Fibroblast of pulmonary artery (primary cell): ENCODE results near the gene CYP3A5.
A peak's percentile ranks its signal among the peaks of the same experiment; 100 is the strongest.
"Not testable (repeated sequence)": the region's sequence is repeated elsewhere in the genome, so short reads cannot be mapped to it uniquely, and the experiment has no call there.

Source experiments
- DNase-seq: peaks from one replicate; pipeline ENCODE4 v3.0.0-alpha.2; 2010; ENCODE audit warnings: low read depth
- H3K4me3 ChIP-seq: replicated peaks from 2 replicates; pipeline ENCODE4 v1.5.1; 2011; ENCODE audit warnings: low read depth, mild to moderate bottlenecking, control low read depth, low read length, moderate library complexity
- TF ChIP-seq, protein P1 (sequence below): IDR thresholded peaks from 2 replicates; pipeline ENCODE4 v1.5.1; 2011; ENCODE audit warnings: mild to moderate bottlenecking, control low read depth, low read length, inconsistent platforms; ENCODE audit errors: missing control alignments

Gene CYP3A5

DNA sequence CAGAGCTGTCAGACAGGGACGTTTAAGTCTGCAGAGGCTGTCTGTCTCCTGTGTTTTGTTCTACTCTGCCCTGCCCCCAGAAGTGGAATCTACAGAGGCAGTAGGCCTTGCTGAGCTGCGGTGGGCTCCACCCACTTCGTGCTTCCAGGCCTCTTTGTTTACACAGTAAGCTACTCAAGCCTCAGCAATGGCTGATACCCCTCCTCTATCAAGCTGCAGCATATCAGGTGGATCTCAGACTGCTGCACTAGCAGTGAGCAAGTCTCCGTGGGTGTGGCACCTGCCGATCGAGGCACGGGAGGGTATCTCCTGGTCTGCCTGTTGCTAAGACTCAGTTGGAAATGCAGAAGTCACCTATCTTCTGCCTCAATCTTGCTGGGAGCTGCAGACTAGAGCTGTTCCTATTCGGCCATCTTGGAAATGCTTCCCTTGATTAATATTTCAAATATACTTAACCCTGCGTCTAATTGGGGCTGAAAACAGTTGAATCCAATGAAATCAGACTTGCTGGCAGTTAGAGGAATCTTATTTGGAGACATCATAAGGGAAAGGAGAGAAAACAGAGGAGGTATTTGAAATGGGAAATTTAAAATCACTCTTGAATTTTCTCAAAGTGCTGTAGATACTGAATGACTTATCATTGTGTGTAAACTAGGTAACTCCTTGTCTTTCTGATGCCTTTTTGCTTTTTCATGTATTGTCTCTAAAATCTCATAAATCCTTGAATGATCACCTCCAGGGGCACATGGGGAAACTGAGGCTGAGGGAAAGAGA lies 13.8 kb upstream of the CYP3A5 start:
- H3K4me3 ChIP-seq: no peak overlapping the region
- DNase-seq: no peak
- TF ChIP-seq, protein P1, sequence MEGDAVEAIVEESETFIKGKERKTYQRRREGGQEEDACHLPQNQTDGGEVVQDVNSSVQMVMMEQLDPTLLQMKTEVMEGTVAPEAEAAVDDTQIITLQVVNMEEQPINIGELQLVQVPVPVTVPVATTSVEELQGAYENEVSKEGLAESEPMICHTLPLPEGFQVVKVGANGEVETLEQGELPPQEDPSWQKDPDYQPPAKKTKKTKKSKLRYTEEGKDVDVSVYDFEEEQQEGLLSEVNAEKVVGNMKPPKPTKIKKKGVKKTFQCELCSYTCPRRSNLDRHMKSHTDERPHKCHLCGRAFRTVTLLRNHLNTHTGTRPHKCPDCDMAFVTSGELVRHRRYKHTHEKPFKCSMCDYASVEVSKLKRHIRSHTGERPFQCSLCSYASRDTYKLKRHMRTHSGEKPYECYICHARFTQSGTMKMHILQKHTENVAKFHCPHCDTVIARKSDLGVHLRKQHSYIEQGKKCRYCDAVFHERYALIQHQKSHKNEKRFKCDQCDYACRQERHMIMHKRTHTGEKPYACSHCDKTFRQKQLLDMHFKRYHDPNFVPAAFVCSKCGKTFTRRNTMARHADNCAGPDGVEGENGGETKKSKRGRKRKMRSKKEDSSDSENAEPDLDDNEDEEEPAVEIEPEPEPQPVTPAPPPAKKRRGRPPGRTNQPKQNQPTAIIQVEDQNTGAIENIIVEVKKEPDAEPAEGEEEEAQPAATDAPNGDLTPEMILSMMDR: no peak

DNA sequence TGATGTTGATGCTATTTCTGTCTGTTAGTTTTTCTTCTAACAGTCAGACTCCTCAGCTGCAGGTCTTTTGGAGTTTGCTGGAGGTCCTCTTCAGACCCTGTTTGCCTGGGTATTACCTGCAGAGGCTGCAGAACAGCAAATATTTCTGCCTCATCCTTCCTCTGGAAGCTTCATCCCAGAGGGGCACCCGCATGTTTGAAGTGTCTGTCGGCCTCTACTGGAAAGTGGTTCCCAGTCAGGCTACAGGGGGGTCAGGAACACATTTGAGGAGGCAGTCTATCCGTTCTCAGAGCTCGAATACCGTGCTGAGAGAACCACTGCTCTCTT lies 13.3 kb upstream of the CYP3A5 start:
- TF ChIP-seq, protein P1: no peak
- no peak overlapping the region for H3K4me3 ChIP-seq
- no peak for DNase-seq

DNA sequence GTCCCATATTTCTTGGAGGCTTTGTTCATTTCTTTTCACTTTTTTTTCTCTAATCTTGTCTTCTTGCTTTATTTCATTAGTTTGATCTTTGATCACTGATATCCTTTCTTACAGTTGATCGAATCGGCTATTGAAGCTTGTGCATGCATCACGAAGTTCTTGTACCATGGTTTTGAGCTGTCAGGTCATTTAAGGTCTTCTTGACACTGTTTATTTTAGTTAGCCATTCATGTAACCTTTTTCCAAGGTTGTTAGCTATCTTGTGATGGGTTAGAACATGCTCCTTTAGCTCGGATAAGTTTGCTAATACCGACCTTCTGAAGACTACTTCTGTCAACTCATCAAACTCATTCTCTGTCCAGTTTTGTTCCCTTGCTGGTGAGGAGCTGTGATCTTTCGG lies 12.8 kb upstream of the CYP3A5 start:
- not testable (repeated sequence) for DNase-seq, H3K4me3 ChIP-seq

DNA sequence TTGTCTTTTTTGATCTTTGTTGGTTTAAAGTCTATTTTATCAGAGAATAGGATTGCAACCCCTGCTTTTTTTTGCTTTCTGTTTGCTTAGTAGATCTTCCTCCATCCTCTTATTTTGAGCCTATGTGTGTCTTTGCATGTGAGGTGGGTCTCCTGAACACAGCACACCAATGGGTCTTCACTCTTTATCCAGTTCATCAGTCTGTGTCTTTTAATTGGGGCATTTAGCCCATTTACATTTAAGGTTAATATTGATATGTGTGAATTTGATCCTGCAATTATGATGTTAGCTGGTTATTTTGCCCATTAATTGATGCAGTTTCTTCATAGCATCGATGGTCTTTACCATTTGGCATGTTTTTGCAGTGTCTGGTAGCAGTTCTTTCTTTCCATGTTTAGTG lies 11.9 kb upstream of the CYP3A5 start:
- DNase-seq, H3K4me3 ChIP-seq: not testable (repeated sequence)

DNA sequence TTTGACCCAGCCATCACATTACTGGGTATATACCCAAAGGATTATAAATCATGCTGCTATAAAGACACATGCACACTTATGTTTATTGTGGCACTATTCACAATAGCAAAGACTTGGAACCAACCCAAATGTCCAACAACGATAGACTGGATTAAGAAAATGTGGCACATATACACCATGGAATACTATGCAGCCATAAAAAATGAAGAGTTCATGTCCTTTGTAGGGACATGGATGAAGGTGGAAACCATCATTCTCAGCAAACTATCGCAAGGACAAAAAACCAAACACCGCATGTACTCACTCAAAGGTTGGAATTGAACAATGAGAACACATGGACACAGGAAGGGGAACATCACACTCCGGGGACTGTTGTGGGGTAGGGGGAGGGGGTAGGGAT lies 11.1 kb upstream of the CYP3A5 start:
- not testable (repeated sequence) for DNase-seq, H3K4me3 ChIP-seq

DNA sequence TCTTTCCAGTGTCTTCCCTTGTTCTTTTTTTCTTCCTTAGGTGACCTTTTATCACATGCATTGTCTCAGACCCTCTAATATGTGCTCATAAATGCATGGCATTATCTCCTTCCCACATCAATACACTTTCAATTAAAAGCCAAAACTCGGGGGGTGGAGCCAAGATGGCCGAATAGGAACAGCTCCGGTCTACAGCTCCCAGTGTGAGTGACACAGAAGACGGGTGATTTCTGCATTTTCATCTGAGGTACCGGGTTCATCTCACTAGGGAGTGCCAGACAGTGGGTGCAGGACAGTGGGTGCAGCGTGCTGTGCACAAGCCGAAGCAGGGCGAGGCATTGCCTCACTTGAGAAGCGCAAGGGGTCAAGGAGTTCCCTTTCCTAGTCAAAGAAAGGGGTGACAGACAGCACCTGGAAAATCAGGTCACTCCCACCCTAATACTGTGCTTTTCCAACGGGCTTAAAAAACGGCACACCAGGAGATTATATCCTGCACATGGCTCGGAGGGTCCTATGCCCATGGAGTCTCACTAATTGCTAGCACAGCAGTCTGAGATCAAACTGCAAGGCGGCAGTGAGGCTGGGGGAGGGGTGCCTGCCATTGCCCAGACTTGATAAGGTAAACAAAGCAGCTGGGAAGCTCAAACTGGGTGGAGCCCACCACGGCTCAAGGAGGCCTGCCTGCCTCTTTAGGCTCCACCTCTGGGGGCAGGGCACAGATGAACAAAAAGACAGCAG lies 6.2 kb upstream of the CYP3A5 start:
- H3K4me3 ChIP-seq, DNase-seq: not testable (repeated sequence)

DNA sequence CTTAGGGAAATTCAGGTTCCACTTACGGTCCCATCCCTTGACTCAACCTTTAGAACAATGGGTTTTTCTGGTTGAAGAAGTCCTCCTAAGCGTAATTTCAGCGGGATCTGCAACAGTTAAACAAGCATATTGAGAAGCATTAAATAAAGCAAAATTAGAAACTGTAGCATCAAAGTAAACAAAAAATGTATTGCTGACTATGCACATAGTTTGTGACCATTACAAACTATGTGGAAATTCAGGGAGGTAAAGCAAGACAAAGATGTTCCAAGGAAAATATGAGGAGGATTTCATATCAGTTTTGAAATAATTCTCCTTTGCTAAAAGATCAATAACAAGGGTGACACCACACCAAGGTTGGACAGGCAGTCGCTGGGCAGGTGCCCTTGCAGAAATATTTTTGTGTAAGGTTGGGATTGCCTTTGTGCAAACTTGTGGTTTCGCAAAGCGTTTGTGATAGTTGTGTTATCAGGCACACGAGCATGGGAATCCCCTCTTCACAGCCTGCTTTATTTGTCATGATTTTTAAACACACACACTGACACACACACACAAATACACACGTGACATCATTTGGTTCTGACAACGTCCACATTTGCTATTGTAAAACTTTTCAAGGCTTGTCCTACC lies 5.4 kb upstream of the CYP3A5 start:
- H3K4me3 ChIP-seq: no peak overlapping the region
- no peak for DNase-seq
- TF ChIP-seq, protein P1: no peak

DNA sequence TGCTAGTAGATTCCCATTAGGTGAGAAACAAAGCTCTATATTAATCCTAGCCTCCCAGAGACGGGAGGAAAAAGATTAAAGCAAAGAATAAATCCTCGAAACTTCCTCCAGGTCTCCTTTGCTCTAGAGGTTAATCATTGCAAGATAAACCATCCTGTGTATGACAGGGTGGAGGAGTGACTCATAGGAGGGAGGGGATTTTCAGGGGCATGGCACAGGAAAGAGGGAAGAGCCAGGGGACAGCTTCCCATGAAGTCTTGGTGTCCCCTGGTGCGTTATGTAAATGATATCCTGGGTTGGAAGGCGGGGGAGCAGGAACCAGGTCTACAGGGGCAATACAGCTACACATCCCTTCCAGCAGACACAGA lies 780 bp downstream of the CYP3A5 start:
- no peak overlapping the region for H3K4me3 ChIP-seq
- peak; percentile 5 for DNase-seq

More for the DNA sequence above, 780 bp downstream of the CYP3A5 start:
- TF ChIP-seq, protein P1: no peak
